HEK293 (cell line): ENCODE results near the gene MEX3A.

Source experiments
- YY1 ChIP-seq: fragments of 450-650 bp; formaldehyde crosslinking; IDR thresholded peaks from 2 replicates; pipeline ENCODE4 v1.5.1; 2018; ENCODE audit warnings: missing biosample characterization, missing genetic modification characterization
- ZBTB7A ChIP-seq: fragments of 450-650 bp; formaldehyde crosslinking; IDR thresholded peaks from 2 replicates; pipeline ENCODE4 v1.5.1; 2016; ENCODE audit warnings: low read depth, missing biosample characterization, missing genetic modification characterization
- ZNF10 ChIP-seq: fragments of 450-650 bp; formaldehyde crosslinking; IDR thresholded peaks from 2 replicates; pipeline ENCODE4 v1.5.1; 2017; ENCODE audit warnings: missing biosample characterization, missing genetic modification characterization
- ZNF138 ChIP-seq: fragments of 450-650 bp; formaldehyde crosslinking; IDR thresholded peaks from 2 replicates; pipeline ENCODE4 v1.5.1; 2016; ENCODE audit warnings: missing biosample characterization, missing genetic modification characterization, borderline replicate concordance
- ZNF24 ChIP-seq: fragments of 450-650 bp; formaldehyde crosslinking; IDR thresholded peaks from 2 replicates; pipeline ENCODE4 v1.5.1; 2016; ENCODE audit warnings: missing biosample characterization, missing genetic modification characterization
- ZNF433 ChIP-seq: fragments of 450-650 bp; formaldehyde crosslinking; IDR thresholded peaks from 2 replicates; pipeline ENCODE4 v1.5.1; 2016; ENCODE audit warnings: missing biosample characterization, missing genetic modification characterization, low read depth
- ZNF747 ChIP-seq: fragments of 450-650 bp; formaldehyde crosslinking; IDR thresholded peaks from 2 replicates; pipeline ENCODE4 v1.5.1; 2016; ENCODE audit warnings: missing biosample characterization, missing genetic modification characterization
- ZNF777 ChIP-seq: fragments of 450-650 bp; formaldehyde crosslinking; IDR thresholded peaks from 2 replicates; pipeline ENCODE4 v1.5.1; 2017; ENCODE audit warnings: missing biosample characterization, missing genetic modification characterization, borderline replicate concordance
- TF ChIP-seq, protein P1 (sequence below): fragments of 450-650 bp; formaldehyde crosslinking; IDR thresholded peaks from 2 replicates; pipeline ENCODE4 v1.5.1; 2016; ENCODE audit warnings: missing biosample characterization, missing genetic modification characterization
- TF ChIP-seq, protein P2 (sequence below): fragments of 450-650 bp; formaldehyde crosslinking; IDR thresholded peaks from 2 replicates; pipeline ENCODE4 v1.5.1; 2016; ENCODE audit warnings: missing biosample characterization, missing genetic modification characterization
- TF ChIP-seq, protein P3 (sequence below): fragments of 450-650 bp; formaldehyde crosslinking; IDR thresholded peaks from 2 replicates; pipeline ENCODE4 v1.5.1; 2016; ENCODE audit warnings: missing biosample characterization, missing genetic modification characterization

DNA sequence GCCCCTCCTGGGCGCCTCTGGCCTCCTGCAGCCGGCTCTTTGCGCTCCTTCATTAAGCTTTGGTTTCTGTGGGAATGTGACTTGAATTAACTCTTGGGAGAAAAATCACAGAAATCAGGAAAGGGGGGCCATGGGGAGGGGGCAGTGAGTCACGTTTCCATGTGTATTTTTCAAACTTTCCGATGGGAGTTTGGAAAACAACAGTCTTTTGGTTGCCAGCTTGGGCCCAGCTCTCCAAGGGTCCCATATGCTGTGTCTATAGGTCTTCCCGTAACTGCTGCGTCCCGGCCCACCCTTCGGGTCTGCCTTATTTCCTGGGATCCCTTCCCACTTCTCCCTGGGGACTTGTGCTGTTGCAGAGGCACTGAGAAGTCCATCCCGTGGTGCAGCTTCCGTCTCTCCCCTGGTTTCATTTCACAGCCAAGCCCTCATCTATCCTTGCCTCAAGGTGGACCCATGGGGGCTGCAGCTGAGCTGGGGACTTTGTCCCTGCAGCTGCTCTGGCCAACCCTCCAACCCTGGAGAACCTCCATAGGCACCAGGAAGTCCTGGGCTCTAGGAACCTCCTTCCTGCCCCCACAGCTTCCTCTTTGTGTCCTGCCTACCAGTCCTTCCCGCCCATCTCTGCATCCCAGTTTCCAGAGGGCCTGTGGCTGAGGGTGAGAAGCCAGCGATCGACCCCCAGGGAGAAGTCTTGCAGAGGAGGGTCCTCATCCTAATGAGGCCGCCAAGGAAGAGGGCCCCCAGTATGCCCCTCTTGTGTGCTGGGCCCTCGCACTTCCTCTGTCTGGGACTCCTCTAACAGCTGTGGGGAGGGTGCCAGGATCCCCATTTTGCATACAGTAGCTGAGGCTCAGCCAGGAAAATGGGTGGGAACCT is 20.6 kb upstream of the MEX3A start:
- TF ChIP-seq ZBTB7A (no peak), ZNF24 (tag by site-specific recombination) (no peak), ZNF747 (tag by site-specific recombination) (no peak), YY1 (no peak), ZNF138 (tag by site-specific recombination) (no peak), ZNF10 (tag by site-specific recombination) (peak; percentile 96), ZNF777 (tag by site-specific recombination) (no peak), ZNF433 (tag by site-specific recombination) (no peak)
- TF ChIP-seq, protein P1, sequence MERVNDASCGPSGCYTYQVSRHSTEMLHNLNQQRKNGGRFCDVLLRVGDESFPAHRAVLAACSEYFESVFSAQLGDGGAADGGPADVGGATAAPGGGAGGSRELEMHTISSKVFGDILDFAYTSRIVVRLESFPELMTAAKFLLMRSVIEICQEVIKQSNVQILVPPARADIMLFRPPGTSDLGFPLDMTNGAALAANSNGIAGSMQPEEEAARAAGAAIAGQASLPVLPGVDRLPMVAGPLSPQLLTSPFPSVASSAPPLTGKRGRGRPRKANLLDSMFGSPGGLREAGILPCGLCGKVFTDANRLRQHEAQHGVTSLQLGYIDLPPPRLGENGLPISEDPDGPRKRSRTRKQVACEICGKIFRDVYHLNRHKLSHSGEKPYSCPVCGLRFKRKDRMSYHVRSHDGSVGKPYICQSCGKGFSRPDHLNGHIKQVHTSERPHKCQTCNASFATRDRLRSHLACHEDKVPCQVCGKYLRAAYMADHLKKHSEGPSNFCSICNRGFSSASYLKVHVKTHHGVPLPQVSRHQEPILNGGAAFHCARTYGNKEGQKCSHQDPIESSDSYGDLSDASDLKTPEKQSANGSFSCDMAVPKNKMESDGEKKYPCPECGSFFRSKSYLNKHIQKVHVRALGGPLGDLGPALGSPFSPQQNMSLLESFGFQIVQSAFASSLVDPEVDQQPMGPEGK (tag by site-specific recombination): no peak
- TF ChIP-seq, protein P2, sequence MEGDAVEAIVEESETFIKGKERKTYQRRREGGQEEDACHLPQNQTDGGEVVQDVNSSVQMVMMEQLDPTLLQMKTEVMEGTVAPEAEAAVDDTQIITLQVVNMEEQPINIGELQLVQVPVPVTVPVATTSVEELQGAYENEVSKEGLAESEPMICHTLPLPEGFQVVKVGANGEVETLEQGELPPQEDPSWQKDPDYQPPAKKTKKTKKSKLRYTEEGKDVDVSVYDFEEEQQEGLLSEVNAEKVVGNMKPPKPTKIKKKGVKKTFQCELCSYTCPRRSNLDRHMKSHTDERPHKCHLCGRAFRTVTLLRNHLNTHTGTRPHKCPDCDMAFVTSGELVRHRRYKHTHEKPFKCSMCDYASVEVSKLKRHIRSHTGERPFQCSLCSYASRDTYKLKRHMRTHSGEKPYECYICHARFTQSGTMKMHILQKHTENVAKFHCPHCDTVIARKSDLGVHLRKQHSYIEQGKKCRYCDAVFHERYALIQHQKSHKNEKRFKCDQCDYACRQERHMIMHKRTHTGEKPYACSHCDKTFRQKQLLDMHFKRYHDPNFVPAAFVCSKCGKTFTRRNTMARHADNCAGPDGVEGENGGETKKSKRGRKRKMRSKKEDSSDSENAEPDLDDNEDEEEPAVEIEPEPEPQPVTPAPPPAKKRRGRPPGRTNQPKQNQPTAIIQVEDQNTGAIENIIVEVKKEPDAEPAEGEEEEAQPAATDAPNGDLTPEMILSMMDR (tag by site-specific recombination): no peak
- TF ChIP-seq, protein P3, sequence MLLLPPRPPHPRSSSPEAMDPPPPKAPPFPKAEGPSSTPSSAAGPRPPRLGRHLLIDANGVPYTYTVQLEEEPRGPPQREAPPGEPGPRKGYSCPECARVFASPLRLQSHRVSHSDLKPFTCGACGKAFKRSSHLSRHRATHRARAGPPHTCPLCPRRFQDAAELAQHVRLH: no peak
